Stimulated activated CD8-positive, alpha-beta memory T cell treated with anti-CD3 and anti-CD28 coated beads, Interleukin-7, amount 100 ng/mL, for 1 hour (primary cell): ENCODE data around the gene HCST.

ENCODE experiments used
- DNase-seq, 2 donors: peaks; one replicate each; pipeline ENCODE4 v3.0.0-alpha.2; 2020; ENCODE audit warnings: low read depth in 2 of 2

The HCST gene

GRCh38 chr19:35937345-35938281 lies 35.3 kb downstream of the HCST start:
- DNase-seq, result no peak

GRCh38 chr19:35938282-35939224 lies 36.2 kb downstream of the HCST start:
- no peak for DNase-seq

- no peak for DNase-seq
Observed at GRCh38 chr19:35939307-35940077, 37.2 kb downstream of the HCST start.

GRCh38 chr19:35940078-35940775 lies 37.9 kb downstream of the HCST start:
- DNase-seq, result no peak

GRCh38 chr19:35940839-35941238 lies 38.5 kb downstream of the HCST start:
- DNase-seq, result no peak

- DNase-seq, result no peak
Observed at GRCh38 chr19:35942235-35942634, 39.9 kb downstream of the HCST start.

- no peak for DNase-seq
Observed at GRCh38 chr19:35943321-35944301, 41.3 kb downstream of the HCST start.

- DNase-seq, result no peak
Observed at GRCh38 chr19:35944556-35944955, 42.2 kb downstream of the HCST start.

GRCh38 chr19:35945121-35945790 lies 42.9 kb downstream of the HCST start:
- no peak for DNase-seq

GRCh38 chr19:35946203-35946602 lies 43.9 kb downstream of the HCST start:
- DNase-seq, result no peak

- DNase-seq, result no peak
Observed at GRCh38 chr19:35949131-35949530, 46.8 kb downstream of the HCST start.
